Pancreas (tissue), 10 donors: Measurements from ENCODE around the gene ABCB11. TPM values are rescaled to one million over a fixed set of nuclear protein-coding genes. Genes with fewer than 3 reads are reported as not detected.
A peak's percentile ranks its signal among the peaks of the same experiment; 100 is the strongest.

Source experiments
- ATAC-seq, 4 donors: fragments of 200-7000 bp; cut with Tn5 transposase; one replicate each; pipeline versions ENCODE4 v1.8.0 to v1.9.1; 2020; ENCODE audit warnings: mild to moderate bottlenecking in 4 of 4, moderate library complexity in 4 of 4
- DNase-seq, 6 donors: peaks; one replicate each; pipeline ENCODE4 v3.0.0-alpha.2; 2020
- FAIRE-seq: peaks from 2 replicates; lab custom pipeline; 2012; peaks lifted over from hg19 to GRCh38; lab: Jason Lieb, UNC
- H3K27ac ChIP-seq, 4 donors: fragments of 200-600 bp; sonication (generic); 1 replicate in 3 of 4; 2 replicates in 1 of 4; pipeline versions ENCODE4 v1.5.0 to v1.8.0; 2020
- H3K27me3 ChIP-seq, 4 donors: fragments of 200-600 bp; one replicate each; pipeline ENCODE4 v1.8.0; 2021
- H3K36me3 ChIP-seq, 3 donors: fragments of 200-600 bp; sonication (generic) in 1 of 3; one replicate each; pipeline versions ENCODE4 v1.5.0 to v1.8.0; 2020 to 2021
- H3K4me1 ChIP-seq, 3 donors: fragments of 200-600 bp; one replicate each; pipeline ENCODE4 v1.8.0; 2021
- H3K4me3 ChIP-seq, 4 donors: fragments of 200-600 bp; sonication (generic) in 2 of 4; one replicate each; pipeline versions ENCODE4 v1.5.0 to v1.8.0; 2020 to 2021
- H3K9me3 ChIP-seq, 4 donors: fragments of 200-600 bp; one replicate each; pipeline ENCODE4 v1.8.0; 2021
- CTCF ChIP-seq, 4 donors: fragments of 200-600 bp; sonication (generic) in 3 of 4; IDR thresholded peaks; one replicate each; pipeline versions ENCODE4 v1.5.0 to v1.8.0; 2021; ENCODE audit warnings: antibody characterized with exemption in 4 of 4
- WGBS, 2 donors: extraction: QIAGEN DNeasy Blood & Tissue Kit; methylation state at CpG; one replicate each; pipeline ENCODE4 v1.1.7; 2013; 5-methylcytosine and 5-hydroxymethylcytosine counted together
- intact Hi-C, 3 donors: fragments of 100-400 bp; cut with DNase I; formaldehyde crosslinking; loops; one replicate each; pipeline versions ENCODE4 v1.11.1 to v1.14.2; 2022
- polyA plus RNA-seq, 2 donors: library from polyadenylated mRNA; stranded (reverse); fragments of 200-250 nt; gene quantifications; one replicate each; pipeline ENCODE4 v1.2.3, GENCODE V29; 2013
- total RNA-seq, 6 donors: library from RNA; stranded (reverse); fragmentation: NEBNext Ultra II Directional in 4 of 6; extraction: Animal tissue kit (Norgen Biotek cat#: 25700) in 4 of 6; gene quantifications; one replicate each; pipeline versions ENCODE4 v1.2.1 to v1.2.4, GENCODE V29; 2021 to 2023
- donor health status: healthy with polysubstance abuse.
- donor health status: DM: no; HTN: no; CAD: no; lungs with moderate emphysema.
- donor health status: DM: no; HTN: no; CAD: no.
- donor health status: control.
- donor health status: control.
- donor health status: Bipolar disorder and iron deficiency.
- donor health status: DM: yes; HTN: yes; CAD: no.
- donor health status: DM: no; HTN: no; CAD: no.
- donor health status: DM: no; HTN: no; CAD: no.
- donor health status: DM: yes; HTN: yes; CAD: no.

ABCB11 gene
- total and polyA plus RNA-seq, 8 donors: 0.02 to 0.12 (median 0.04) TPM; not detected in 2

- Histone ChIP-seq H3K4me1 (no peaks in the 10 kb centered on the region), H3K27me3 (no peaks in the 10 kb centered on the region), H3K36me3 (no peaks in the 10 kb centered on the region), H3K4me3 (no peak overlapping the region), H3K27ac (no peak overlapping the region), H3K9me3 (no peaks in the 10 kb centered on the region)
- ATAC-seq (peak in 2 of 4 donors; percentile 74 to 85), FAIRE-seq (no peak), DNase-seq (no peak)
- intact Hi-C loops: no loop called here
- 46 to 61% methylated on average over 1 of the region's 1 CpG for WGBS, 2 donors
- no peak for TF ChIP-seq CTCF (IDR thresholded peaks at IDR 0.05)
Observed at GRCh38 chr2:168930242-168930641, 100.9 kb downstream of the ABCB11 start.

GRCh38 chr2:168929031-168929430 is 102.1 kb downstream of the ABCB11 start:
- WGBS, 2 donors: 65 to 67% methylated on average over 3 of the region's 3 CpGs
- TF ChIP-seq CTCF (IDR thresholded peaks at IDR 0.05): no peak
- Histone ChIP-seq H3K4me3 (no peak overlapping the region), H3K27me3 (no peaks in the 10 kb centered on the region), H3K27ac (no peak overlapping the region), H3K36me3 (no peaks in the 10 kb centered on the region), H3K9me3 (no peaks in the 10 kb centered on the region), H3K4me1 (no peaks in the 10 kb centered on the region)
- intact Hi-C loops: loop anchor here in 1 of 3 donors (10.0 kb wide), 1 partner anchor 154 kb away; no protein-coding TSS in a partner anchor
- ATAC-seq (no peak), FAIRE-seq (no peak), DNase-seq (no peak)

GRCh38 chr2:168928113-168928831 is 102.9 kb downstream of the ABCB11 start:
- intact Hi-C loops: loop anchor here in 1 of 3 donors (10.0 kb wide), 1 partner anchor 153 kb away; no protein-coding TSS in a partner anchor

GRCh38 chr2:168926621-168927386 is 104.3 kb downstream of the ABCB11 start:
- Histone ChIP-seq H3K4me3 (no peak overlapping the region), H3K9me3 (no peaks in the 10 kb centered on the region), H3K27ac (no peak overlapping the region), H3K36me3 (no peaks in the 10 kb centered on the region), H3K4me1 (no peaks in the 10 kb centered on the region), H3K27me3 (no peaks in the 10 kb centered on the region)
- ATAC-seq (no peak), FAIRE-seq (no peak), DNase-seq (no peak)
- intact Hi-C loops: loop anchor here in 1 of 3 donors (10.0 kb wide), 1 partner anchor 152 kb away; no protein-coding TSS in a partner anchor
- TF ChIP-seq CTCF (IDR thresholded peaks at IDR 0.05): no peak
- WGBS, 2 donors: 62 to 65% methylated on average over 3 of the region's 3 CpGs

More at GRCh38 chr2:168928113-168928831, 102.9 kb downstream of the ABCB11 start:
- no peak overlapping the region for H3K27ac ChIP-seq
- H3K27me3 ChIP-seq: no peaks in the 10 kb centered on the region
- WGBS, 2 donors: 81 to 84% methylated on average over 3 of the region's 3 CpGs
- no peak for FAIRE-seq
- H3K36me3 ChIP-seq: no peaks in the 10 kb centered on the region
- no peak overlapping the region for H3K4me3 ChIP-seq
- no peak for DNase-seq
- TF ChIP-seq CTCF (IDR thresholded peaks at IDR 0.05): no peak
- no peaks in the 10 kb centered on the region for H3K9me3 ChIP-seq
- no peaks in the 10 kb centered on the region for H3K4me1 ChIP-seq
- ATAC-seq: peak in 2 of 4 donors; percentile 39 to 55
